ENCODE results near the gene ESYT2. TPM values are rescaled to one million over a fixed set of nuclear protein-coding genes. Genes with fewer than 3 reads are reported as not detected.

Gene ESYT2
- total and polyA plus RNA-seq, 9 of the 15 experiments (the other 6 are each of a cell fraction or from before 2014, with no cell fraction given): 5.8 to 86.9 (median 64.7) TPM

DNA sequence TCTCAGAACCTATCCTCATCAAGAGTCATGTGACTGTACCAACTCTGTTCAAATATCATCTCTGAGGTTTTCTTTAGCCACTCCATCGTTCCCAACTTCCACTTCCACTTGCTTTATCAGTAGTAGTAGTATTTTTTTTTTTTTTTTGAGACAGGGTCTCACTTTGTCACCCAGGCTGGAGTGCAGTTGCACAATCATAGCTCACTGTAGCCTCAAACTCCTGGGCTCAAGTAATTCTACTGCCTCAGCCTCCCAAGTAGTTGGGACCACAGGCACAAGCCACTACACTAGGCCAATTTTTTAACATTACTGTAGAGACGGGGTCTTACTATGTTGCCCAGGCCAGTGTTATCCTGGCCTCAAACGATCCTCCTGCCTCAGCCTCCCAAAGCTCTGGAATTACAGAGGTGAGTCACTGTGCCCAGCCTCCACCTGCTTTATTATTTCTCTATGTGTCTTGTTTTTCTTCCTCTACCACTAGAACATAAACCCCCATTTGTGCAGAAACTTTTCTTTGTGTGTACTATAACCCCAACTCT, 130.6 kb downstream of the ESYT2 start:
- no peak for ATAC-seq
- H4K20me1 ChIP-seq (replicated peaks; ENCODE audit: control insufficient read depth, insufficient read depth, low read length): 0 out of 2 replicates have a peak, but pooled peaks cover 6% of the 10 kb centered on the region
- TF ChIP-seq PRDM10 (IDR thresholded peaks at IDR 0.05; ENCODE audit: partially characterized antibody) (peak; percentile 32), CHD4 (IDR thresholded peaks at IDR 0.05; ENCODE audit: insufficient read depth, insufficient replicate concordance, low read depth, low read length, poor library complexity, severe bottlenecking) (no peak), TFE3 (CRISPR knock-in tag; IDR thresholded peaks at IDR 0.05) (peak; percentile 82), CEBPB (tag; IDR thresholded peaks at IDR 0.05) (peak; percentile 81), RBFOX2 (IDR thresholded peaks at IDR 0.05; ENCODE audit: low read depth, low read length) (0 out of 2 replicates have a peak, but pooled peaks have one; percentile 3), RBM25 (IDR thresholded peaks at IDR 0.05; ENCODE audit: low read depth, low read length, severe bottlenecking) (peak; percentile 66), KDM1A (IDR thresholded peaks at IDR 0.05) (peak in 1 of 2 experiments; percentile 48; a peak in 1 of 4 replicates), USF1 (CRISPR knock-in tag; IDR thresholded peaks at IDR 0.05) (peak; percentile 34; the same call in 1 of the 2 replicates), ZNF57 (CRISPR knock-in tag; IDR thresholded peaks at IDR 0.05) (no peak), ZNF384 (IDR thresholded peaks at IDR 0.05; ENCODE audit: low read depth, low read length) (0 out of 2 replicates have a peak, but pooled peaks have one; percentile 45), PPARD (CRISPR knock-in tag; IDR thresholded peaks at IDR 0.05) (no peak), ZNF668 (CRISPR knock-in tag; IDR thresholded peaks at IDR 0.05) (no peak), CTCF (IDR thresholded peaks at IDR 0.05 in 2 of 3, conservative IDR thresholded peaks at IDR 0.05 in 1 of 3; ENCODE audit: insufficient read depth in 2 of 3, low read depth in 1 of 3, low read length in 3 of 3) (no peak), ZNF121 (CRISPR knock-in tag; conservative IDR thresholded peaks at IDR 0.05) (peak; percentile 95)
- peaks cover 6% of the 10 kb centered on the region for H3K9me1 ChIP-seq (ENCODE audit: control insufficient read depth, insufficient read depth, low read length)
- ChIA-PET CTCF (ENCODE audit: low intra/inter-chr PET ratio) (no interaction called here), POLR2A (interaction anchor here (0.7 to 2.4 kb wide), 5 partner anchors 9 to 182 kb away, joined by 3 to 9 read pairs (median 3); no protein-coding TSS in a partner anchor)
- intact Hi-C loops (cut with micrococcal nuclease): no loop called here
- no peak overlapping the region for H3K4me3 ChIP-seq
- no TSS peak for BruUV-seq (replicated peaks)
- no peak for FAIRE-seq
- H3K36me3 ChIP-seq (ENCODE audit: control insufficient read depth, insufficient read depth, low read length): peaks cover 92% of the 10 kb centered on the region
- H3K9me3 ChIP-seq (replicated peaks; ENCODE audit: control insufficient read depth, insufficient read depth, low read depth, low read length): no peaks in the 10 kb centered on the region
- 83% methylated on average over 3 of the region's 3 CpGs for WGBS (ENCODE audit: insufficient coverage, low coverage, missing lambda C conversion rate)
- peaks cover 4 to 19% of the 10 kb centered on the region in 2 experiments; a peak in 3 of 5 replicates for H3K4me1 ChIP-seq (replicated peaks in 1 of 2; ENCODE audit: control insufficient read depth in 2 of 2, insufficient read depth in 2 of 2, low read length in 2 of 2)
- H3K9ac ChIP-seq (ENCODE audit: insufficient read depth in 1 of 2, low read depth in 2 of 2, low read length in 2 of 2): no peak overlapping the region
- no peak overlapping the region for H3K4me2 ChIP-seq (ENCODE audit: insufficient read depth, low read length)
- H3K27me3 ChIP-seq (ENCODE audit: control insufficient read depth in 2 of 2, insufficient read depth in 2 of 2, low read length in 2 of 2): no peaks in the 10 kb centered on the region
- in situ Hi-C loops (cut with MboI): loop anchor here (10.0 kb wide), 1 partner anchor 276 kb away; no protein-coding TSS in a partner anchor
- no peak for DNase-seq (ENCODE audit: extremely low read depth in 1 of 4, low spot score in 3 of 4)
- no peak overlapping the region for H3K27ac ChIP-seq (ENCODE audit: extremely low read depth, low read depth, low read length)
- peaks cover 90% of the 10 kb centered on the region for H3K79me2 ChIP-seq (ENCODE audit: control insufficient read depth, insufficient read depth, low read length)
- H2AFZ ChIP-seq (ENCODE audit: low read depth, low read length): no peak overlapping the region

All from K562 (cell line).